SK-N-MC (cell line): ENCODE results near the gene SMG6.

Experiments
- EZH2 ChIP-seq: fragments of 200-600 bp; sonication (generic); IDR thresholded peaks from one replicate; pipeline ENCODE4 v1.6.1; 2017; ENCODE audit warnings: antibody characterized with exemption
- FOXP2 ChIP-seq: optimal IDR thresholded peaks from 2 replicates; pipeline ENCODE3; 2011; ENCODE audit warnings: mild to moderate bottlenecking, moderate library complexity; ENCODE audit not compliant: insufficient read depth; ENCODE audit errors: extremely low read length, control extremely low read depth
- POLR2AphosphoS5 ChIP-seq: IDR thresholded peaks from 2 replicates; pipeline ENCODE4 v1.6.1; 2012; ENCODE audit warnings: mild to moderate bottlenecking, low read depth, low read length, borderline replicate concordance

DNA sequence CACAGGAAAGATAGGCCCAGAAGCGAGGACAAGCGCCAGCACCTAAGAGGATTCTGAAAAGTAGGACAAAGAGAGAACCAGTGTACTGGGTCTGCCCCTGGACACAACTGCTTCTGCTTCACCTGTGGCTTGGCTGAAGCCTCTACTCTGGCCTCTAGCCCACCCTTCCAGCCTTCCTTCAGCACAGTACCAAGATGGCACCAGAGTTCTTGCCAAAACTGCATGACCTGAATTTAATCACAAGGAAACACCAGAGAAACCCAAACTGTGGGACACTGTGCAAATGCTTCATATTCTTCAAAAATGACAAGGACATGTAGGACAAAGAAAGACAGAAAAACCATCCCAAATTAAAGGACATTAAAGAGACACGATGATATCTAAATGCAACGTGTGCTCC lies 116.6 kb downstream of the SMG6 start:
- no peak for TF ChIP-seq POLR2AphosphoS5
- no peak for TF ChIP-seq EZH2
- no peak for TF ChIP-seq FOXP2
